Measurements from ENCODE around the gene CEP192.

GRCh38 chr18:13138420-13139139, 147.4 kb downstream of the CEP192 start:
- TF ChIP-seq SP1 (IDR thresholded peaks at IDR 0.05) (no peak), CTCF (IDR thresholded peaks at IDR 0.05; ENCODE audit: low read depth, low read length, missing input control) (no peak), REST (IDR thresholded peaks at IDR 0.05) (no peak), ZBTB33 (IDR thresholded peaks at IDR 0.05) (no peak), HNF4A (conservative IDR thresholded peaks at IDR 0.05) (no peak)

All from liver (tissue), 3 donors.